ENCODE data around the gene MYO18B.

The MYO18B gene

DNA sequence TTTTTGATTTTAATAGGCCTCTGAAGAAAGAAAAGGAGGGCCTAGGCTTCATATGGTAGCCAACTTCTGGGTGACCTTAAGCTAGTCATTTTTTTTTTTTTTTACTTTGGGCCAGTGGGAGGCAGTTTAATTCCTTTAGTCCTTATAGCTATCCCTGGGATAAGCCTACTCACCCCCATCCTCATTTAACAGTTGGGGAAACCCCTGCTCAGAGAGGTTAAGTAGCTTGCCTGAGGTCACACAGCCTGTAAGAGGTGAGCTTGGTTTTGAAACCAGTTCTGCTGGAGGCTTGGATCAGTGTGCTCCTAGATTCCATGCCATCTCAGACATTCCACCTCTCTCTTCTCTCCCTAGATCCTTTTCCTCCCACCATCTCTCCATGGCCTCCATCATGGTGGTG is 86.4 kb downstream of the MYO18B start:
- DNase-seq, result no peak

DNA sequence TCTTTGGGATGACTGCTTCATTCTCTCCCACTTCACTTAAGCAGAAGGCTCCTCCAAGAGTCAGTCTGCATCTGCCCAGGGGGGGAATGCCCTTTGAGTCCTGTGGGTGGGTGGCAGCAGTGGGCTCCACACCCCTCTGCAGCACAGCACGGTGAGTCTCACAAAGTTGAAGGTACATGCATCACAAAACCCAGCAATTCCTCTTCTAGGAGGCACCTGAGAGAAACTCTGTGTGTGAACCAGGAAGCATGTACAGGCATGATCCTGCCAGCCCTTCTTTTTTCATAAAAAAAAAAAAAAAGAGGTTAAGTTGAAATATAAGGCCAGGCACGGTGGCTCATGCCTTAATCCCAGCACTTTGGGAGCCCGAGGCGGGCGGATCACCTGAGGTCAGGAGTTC is 87.2 kb downstream of the MYO18B start:
- DNase-seq, result no peak

DNA sequence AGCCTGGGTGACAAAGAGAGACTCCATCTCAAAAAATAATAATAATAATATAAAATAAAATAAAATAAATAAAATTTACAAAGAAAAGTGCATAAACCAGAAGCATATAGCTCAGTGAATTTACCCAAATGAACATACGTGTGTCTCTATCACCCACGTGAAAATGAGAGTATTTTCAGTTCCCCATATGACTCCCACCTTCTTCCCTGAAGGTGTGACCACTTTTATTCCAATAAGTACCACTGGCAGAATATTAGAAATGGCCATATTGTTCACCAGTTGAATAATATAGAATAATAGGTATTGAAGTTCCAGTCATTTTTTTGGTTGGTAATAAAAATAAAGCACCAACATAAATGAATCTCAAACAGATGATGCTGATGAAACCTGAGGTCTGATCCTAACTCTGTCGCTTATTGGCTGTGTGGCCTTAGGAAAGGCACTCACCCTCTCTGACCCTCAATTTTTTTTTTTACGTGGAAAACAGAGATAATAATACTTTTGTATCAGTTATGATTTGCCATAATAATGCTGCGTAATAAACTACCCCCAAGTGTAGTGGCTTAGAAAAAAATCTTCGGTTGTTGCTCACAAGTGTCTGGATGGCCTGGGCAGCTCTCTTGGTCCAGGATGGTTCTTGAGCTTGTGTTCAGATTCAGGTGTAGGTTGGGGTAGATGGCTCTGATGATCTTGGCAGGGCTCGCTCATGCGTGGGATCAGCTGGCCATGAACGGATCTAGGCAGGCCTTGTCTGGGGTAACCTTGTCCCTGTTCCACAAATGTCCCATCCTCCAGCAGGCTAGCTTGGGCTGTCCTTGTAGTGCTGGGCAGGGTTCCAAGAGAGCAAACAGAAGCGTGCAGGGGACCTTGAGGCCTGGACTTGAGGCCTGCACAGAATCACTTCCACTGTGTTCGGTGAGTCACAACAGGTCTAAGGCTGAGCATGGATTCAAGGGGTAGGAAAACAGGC is 88.1 kb downstream of the MYO18B start:
- DNase-seq, result no peak

DNA sequence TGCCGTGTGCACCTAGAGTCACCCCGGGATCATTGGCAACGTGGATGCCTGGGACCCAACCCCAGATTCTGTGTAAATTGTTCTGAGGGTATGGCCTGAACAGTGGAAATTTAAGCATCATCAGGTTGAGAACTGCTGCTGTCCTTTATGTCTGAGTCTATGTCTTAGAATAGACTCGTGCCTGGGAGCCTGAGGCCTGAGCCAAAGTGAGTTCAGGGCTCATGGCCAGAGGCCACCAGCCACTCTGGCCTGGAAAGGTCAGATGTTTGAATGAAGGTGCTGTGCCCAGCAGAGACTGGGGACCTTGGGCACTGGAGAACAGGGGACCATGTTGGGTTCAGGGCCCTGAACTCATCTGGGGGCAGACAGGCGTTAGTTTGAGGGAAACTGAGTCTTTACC is 91.1 kb downstream of the MYO18B start:
- no peak for DNase-seq

DNA sequence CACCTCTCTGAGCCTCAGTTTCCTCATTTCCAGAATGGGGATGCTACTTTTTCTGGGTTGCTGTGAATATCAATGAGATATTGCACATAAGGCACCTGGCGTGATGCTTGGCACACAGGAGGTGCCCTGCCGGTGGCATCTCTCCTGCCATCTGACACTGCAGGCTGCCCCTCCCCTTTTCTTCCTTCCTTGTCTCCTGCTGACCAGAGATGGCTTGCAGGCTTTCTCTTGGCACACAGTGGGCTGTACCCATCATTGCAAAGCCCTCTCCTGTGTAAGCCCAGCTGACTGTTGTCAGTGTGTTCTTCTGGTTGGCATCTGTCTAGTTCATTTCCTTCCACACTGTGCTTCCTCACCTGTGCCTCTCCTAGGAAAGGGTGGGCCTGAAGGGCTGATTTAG is 91.7 kb downstream of the MYO18B start:
- no peak for DNase-seq

DNA sequence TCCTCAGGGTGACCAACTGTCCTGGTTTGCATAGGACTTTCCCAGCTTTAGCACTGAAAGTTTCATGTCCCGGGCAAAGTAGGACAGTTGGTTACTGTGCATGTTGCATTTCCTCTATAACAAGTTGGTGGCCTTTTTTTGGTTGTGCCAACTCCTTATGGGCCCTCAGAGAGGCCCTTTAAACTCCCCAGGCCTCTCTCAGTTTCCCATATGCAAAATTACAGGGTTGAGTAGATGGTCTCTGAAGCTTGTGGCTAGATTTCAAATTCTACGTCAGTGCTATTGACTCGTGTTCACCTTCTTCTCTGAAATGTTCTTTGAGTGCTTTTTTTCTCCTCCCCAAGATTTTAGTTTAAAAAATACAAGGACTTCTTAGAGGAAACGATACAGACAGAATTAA is 92.5 kb downstream of the MYO18B start:
- no peak for DNase-seq

DNA sequence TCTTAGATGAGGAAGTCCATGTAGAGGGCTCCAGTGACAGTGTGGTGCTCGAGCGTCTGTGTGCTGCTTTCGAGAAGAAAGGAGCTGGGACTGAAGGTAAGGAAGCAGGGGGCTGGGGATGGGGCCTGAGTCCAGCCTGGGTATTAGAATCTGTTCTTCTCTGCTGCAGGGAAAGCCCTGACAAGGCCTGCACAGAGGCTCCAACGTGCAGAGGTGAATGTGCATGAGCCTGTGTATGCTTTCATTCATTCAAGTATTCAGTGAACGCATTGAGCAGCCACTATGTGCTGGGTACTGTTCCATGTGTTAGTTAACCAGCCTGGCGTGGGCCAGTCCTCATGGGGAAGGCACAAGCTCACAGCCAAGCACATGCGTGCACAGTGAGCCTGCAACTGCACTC is 93.4 kb downstream of the MYO18B start:
- no peak for DNase-seq

DNA sequence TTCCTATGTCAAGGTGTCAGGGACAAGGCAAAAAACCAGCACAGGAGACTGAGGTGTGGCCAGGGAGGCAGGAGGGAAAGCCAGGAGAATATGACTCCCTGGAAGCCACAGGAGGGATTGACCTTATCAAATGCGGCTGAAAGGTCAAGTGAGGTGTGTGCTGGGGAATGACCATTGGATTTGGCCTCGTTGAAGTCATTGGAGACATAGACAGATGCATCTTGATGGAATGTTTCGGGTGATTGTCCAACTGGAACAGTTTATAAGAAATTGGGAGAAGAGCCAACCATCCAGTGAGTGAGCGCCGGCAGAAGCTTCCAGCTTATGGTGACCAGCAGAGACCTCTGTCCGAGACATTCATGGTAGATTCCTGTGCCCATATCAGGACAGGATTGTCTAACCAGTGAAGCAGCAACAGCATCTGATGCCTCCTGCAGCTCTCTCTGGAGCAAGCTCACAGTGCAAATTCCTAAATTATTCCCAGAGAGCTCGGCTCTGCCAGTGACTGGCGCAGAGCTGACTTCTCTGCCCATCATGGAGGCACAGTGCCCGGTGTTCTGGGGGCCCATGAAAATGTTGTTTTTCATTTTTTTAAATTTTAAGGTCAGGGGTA is 95.4 kb downstream of the MYO18B start:
- no peak for DNase-seq

DNA sequence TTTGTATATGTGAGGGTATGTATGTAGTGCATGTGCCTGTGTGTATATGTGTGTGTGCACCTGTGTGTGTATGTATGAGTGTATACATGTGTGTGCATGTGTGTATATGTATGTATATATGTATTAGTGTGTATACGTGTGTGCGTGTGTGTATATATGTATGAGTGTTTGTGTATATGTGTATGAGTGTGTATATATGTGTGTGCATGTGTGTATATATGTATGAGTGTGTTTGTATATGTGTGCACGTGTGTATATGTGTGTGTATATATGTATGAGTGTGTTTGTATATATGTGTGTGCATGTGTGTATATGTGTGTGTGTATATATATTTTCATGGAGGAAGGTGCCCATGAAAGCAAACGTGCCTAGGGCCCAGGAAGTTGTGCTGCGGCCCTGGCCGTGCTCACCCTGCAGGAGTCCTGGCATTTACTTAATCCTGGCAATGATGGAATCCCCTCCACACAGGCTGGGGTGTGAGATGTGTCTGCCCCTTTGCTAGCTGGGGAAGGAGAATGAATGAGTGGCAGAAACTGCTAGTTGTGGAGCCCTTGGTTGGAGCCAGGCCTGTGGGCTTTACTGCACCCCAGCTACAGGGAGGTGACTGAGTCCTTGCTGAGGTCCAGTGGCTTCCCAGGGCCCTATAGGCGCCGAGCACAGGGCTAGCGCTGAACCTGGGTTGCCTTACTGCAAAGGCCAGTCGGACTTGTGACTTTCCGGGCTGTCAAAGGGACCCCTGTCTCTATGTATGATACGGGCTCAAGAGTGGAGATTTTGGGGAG is 97.2 kb downstream of the MYO18B start:
- no peak for DNase-seq

DNA sequence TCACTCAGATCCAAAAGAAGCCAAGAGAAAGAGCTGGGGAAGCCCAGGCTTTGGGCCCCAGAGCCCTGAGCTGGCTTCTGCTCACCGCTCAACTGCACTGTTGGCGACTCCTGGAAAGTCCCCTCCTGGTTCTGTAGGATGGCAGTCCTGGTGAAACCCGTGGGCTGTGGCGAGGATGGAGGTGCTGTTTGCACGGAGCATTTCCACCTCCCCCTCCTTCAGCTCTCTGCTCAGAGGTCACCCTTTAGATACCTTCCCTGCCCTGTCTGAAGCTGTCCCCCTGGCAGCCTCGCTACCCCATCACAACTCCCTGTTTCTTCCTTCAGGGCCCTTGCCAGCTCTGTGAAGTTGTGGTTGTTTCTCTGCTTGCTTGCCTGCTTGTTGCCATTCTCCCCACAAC is 97.8 kb downstream of the MYO18B start:
- DNase-seq, result no peak

DNA sequence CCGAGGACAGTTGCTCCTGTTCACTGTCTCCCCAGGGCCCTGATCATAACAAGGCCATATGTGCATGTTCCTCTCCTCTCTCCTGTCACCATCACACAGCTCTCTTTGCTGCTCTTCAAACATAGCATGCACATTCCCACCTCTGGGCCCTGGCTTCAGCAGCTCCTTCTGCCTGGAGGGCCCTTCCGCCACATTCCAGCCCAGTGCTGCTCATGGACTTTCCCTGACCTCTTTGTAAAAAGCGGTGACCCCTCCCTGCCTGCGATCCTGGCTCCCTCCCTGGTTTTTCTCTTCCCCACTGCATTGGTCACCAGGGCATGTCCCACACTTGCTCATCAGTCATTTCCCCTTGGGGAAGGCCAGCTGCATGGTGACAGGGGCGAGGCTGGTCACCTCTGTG is 98.2 kb downstream of the MYO18B start:
- DNase-seq, result no peak

DNA sequence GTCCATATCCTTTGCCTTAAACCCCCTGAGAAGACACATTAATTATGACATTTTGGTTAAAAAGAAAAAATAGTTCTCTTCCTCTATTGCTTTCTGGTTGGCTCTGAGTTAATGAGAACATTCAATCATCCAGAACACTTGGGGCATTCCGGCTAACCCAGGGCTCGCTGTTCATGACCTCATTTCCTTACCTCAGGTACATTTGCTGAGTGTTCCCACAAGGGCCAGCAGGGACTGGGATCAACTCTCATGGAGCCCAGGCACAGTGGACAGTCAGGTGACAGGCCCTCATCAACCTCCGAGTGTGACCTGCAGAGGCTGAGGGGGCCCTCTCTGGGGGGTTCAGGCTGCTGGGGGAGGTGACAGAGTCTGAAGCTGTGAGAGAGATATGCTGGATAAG is 98.9 kb downstream of the MYO18B start:
- DNase-seq, result no peak

DNA sequence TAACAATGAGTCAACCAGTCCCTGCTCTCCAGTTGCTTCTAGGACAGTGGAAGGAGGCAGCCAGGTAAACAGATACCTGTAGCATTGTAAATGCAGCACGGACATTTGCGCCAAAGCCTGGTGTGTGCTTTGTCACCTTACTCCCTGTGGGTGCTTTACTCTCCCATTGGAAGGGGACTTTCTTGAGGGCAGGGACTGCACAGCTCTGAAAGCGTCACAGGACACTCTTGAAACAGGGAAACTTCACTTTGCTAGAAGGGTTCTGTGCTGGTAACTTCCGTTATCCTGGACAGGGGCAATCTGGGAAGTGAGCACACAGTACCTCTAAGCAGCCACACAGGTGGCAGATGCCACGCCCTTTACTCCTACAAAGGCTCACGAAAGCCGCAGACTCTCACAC is 99.8 kb downstream of the MYO18B start:
- no peak for DNase-seq

DNA sequence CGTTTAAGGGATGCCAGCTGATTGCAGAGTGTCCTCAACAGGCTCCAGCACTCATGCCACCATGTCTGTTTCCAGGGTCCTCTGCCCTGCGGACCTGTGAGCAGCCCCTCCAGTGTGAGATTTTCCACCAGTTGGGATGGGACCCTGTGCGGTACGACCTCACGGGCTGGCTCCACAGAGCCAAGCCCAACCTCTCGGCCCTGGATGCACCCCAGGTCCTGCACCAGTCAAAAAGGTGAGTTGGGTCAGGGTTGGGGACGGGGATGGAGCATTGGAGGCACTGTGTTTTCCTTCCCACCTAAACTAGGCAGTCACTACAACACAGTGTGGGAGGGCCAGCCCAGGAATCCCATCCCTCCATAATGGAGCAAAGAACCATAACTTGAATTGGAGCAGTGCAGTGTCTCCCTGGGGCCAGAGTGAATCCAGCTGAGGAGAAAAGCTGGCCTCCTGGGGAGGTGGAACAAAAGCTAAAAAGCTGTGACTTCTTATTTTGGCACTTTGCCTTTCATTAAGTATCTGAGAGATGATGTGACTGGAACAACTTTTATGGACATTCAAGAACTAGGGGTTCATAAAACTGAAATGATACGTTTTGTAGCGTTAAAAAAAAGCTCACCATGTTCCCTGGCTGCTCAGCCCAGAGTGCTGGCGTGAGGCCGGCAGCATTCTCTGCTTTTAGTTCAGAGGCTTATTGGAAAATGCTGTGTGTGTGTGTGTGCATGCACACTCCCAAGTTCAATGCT is 101.8 kb downstream of the MYO18B start:
- DNase-seq, result no peak

DNA sequence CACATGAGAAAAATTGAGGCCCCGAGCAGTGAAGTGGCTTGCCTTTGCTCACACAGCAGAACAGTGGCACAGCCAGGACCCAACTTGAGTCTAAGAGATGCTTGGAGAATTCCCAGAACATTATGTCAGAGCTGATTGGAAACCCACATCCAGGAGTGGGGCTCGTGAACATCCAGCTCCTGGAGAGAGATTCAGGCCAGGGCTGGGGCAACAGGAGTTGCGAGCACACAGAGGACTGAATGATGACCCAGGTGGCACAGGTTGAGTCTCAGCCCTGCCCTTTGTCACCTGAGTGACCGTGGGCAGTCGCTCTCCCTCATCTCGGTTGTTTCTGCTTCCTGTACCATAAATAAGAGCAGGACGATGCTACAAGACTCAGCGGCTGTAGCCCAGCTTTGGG is 102.6 kb downstream of the MYO18B start:
- no peak for DNase-seq

DNA sequence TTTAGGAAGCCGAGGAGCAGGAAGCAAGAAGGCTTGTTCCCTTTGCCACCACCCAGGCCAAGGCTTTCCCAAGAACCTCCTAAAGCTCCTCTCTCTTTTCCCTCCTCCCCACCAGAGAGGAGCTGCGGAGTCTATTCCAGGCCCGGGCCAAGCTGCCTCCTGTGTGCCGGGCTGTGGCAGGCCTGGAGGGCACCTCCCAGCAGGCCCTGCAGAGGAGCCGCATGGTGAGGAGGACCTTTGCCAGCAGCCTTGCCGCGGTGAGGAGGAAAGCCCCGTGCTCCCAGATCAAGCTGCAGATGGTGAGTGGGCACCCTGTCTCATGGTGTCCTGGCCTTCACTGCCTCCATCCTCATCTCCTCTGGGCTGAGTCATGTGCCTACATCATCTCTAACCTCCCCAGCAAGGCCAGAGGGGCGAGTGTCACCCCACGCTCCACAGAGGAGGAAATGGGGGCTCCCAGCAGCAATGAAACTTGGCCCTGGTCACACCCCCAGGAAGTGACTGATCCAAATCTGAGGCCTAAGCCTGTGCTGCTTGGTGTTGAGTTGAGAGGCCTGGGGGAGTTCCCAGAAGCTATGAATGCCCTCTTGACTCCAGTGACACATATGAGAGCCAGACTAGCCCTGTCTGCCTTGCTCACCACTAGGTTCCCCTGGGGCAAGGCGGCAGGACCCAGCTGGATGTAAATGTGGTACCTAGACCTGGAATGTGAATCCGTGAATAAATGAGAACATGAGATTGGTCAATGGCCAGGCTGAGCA is 104.2 kb downstream of the MYO18B start:
- DNase-seq, result no peak

DNA sequence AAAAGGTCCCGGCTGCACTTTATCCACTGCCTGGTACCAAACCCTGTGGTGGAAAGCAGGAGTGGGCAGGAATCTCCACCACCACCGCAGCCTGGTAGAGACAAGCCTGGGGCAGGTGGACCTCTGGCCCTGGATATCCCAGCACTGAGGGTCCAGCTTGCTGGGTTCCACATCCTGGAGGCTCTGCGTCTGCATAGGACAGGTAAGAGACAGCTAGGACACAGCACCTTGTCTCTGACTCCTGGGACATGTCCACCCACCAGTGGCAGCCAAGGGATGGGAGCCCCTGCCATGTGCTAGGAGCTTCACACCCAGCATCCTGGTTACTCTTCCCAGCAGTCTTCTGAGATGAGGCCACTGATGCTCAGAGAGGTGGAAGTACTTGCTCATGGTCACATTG is 105.5 kb downstream of the MYO18B start:
- no peak for DNase-seq

DNA sequence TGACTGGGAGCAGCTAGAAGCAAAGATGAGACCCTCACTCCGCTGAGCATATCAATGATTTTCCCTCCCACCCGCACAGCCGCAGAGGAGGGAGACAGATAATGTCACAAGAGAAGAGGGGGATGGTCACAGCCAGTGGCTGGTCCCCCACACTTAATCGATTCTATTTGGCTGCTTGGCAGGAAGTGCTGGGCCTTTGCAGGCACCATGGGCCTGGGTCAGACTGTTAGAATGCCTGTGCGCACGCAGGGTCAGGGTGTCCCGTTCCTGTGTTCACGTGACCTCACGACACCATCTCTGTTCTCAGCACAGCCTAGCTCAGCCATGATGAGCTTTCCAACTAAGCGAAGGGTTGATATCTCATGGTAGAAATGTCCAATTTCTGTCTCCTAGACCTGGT is 107.0 kb downstream of the MYO18B start:
- DNase-seq, result no peak

DNA sequence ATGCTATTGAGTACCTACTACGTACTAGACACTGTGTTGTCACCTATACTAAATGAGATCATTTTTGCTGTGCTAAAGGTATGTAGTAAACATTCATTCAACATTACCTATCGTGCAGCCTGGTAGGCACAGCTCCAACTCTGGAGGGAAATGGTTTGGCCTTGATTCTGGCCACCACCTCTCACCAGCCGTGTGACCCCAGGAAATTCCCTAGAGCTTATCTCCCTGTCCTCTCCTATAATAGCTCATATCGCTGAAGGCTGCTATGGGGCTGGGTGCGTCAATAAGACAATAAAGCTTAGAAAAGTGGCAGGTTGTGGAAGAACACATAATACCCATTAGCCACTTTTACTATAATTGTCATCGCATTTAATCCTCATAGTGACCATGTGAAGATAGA is 107.5 kb downstream of the MYO18B start:
- DNase-seq, result no peak

DNA sequence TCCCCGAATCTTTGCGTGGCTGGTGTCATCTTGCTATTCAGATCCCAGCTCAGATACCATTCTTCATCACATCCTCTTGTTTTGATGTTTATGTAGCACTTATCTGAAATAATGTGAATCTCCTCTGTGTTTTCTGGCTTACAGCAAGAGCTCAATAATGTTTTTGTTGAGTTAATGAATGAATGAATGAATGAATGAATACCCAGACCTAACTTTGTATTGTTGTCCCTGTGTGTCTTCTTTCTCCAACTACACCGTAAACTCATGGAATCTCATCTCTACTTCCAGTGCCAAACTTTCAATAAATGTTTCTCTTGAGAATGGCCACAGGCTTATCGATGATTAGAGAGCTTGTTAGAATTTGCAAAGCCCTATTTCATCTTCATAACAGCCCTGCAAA is 110.2 kb downstream of the MYO18B start:
- DNase-seq, result no peak

DNA sequence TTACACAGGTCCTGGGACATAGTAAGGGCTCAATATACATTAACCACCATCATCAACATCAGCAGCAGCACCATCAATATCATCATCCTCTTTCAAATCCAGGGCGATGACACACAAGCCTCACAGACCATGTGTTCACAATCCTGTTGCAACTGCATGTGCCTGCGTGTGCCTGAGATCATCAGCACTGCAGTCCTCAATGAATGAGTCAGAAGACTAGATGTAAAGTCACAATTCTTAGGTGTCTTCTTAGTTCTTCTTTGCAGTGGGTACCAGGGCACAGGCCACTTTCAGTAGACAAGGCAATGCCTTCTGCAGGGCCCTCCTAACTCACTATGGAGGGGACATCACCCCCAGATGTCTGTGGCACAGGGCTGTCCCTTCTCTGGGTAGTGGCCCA is 111.1 kb downstream of the MYO18B start:
- DNase-seq, result no peak

Measured in NCI-H187 treated with DMSO at 0.1 percent for 48 hours (cell line).